Stimulated activated CD4-positive, alpha-beta T cell treated with anti-CD3 and anti-CD28 coated beads, Interleukin-2, amount 100 ng/mL, for 24 hours (primary cell): ENCODE data around the gene TRIO.

Experiments
- DNase-seq, 2 donors: peaks; one replicate each; pipeline ENCODE4 v3.0.0-alpha.2; 2020

TRIO gene

DNA sequence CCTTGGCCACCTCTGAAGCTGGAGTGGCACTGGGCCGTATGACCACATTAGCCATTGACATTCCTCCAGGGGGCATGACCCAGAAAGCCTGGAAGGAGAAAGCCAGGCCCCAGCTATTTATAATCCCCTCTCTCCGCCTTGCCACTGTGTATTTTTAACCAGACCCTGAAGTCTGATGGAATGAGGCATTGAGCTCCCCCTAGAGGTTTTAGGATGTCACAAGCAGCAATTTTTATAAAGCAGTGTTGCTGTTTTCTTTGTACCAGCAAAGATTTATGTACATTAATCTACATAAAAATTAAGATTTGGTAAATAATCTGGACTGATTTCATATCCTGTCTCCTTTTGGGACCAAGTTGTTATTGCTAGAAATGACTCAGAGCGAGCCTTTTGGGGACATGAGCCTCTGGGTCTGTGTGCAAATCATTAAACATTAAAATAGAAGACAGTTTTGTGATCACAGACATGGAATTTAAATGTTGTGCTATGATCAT, 127.1 kb downstream of the TRIO start:
- DNase-seq: no peak

DNA sequence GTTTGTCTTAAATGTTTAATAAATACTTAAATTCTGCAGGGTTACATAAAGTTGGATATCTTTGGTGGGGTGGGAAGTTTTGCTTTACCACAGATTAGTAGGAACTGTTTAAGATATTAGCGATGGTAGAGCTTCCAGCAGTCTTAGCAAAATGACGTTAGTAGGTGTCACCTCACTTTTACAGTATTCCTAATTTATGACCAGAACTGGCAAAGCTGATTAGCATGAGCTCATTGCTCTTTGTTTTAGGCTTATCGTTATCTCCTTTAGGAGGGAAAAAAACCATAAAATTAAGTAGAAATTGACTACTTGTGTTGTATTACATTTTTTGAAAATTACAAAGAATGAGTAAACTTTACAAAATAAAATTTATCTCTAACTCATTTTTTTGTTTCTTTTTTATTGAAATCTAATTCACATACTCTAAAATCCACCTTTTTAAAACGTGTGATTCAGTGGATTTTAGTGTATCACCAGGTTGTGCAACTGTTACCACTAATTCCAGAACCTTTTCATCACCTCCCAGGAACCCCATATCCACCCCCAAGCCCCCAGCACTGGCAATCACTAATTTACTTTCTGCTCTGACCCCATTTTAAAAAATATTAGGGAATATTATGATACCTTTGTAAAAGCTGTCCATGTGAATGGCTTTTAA, 129.5 kb downstream of the TRIO start:
- DNase-seq: no peak

DNA sequence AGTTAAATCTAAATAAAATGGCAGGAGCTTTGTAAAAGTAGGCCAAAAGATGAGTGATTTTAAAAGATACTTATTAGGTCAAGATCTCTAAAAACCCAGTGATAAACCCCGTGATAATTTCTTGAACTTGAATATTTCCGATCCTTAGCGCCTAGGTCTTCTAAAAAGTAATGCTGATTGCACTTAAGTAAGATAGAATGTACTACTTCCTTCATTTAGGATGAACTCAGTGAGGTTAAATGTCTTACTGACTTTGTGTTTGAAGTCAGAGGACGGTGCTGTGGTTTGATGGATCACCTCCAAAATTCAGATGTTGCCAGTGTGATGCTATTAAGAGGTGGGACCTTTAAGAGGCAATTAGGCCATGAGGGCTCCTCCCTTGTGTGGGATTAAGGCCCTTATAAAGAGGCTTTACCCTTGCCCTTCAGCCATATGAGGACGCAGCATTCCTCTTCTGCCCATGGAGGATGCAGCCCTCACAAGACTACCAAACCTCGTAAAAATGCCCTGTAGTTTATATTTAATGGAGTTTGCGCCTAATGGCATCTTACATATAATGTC, 130.1 kb downstream of the TRIO start:
- DNase-seq: no peak

DNA sequence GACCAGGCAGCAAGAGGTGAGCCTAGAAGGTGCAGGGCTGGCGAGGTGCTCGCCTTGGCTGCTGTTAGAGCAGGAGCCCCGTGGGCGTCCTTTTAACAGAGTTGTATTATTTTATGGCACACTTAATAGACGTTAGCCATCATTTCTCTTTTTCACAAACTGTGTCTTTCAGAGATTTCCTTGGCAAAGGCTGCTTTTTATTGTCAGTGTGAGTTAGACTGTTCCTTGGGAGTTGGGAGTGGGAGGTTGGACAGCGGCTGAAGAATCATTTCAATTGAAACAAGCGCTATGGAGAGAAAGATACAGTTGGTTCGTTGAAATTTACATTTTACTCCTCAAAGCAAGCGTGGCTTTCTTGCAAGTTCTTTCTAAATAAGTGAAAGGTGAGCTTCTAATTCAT, 133.2 kb downstream of the TRIO start:
- DNase-seq: no peak

DNA sequence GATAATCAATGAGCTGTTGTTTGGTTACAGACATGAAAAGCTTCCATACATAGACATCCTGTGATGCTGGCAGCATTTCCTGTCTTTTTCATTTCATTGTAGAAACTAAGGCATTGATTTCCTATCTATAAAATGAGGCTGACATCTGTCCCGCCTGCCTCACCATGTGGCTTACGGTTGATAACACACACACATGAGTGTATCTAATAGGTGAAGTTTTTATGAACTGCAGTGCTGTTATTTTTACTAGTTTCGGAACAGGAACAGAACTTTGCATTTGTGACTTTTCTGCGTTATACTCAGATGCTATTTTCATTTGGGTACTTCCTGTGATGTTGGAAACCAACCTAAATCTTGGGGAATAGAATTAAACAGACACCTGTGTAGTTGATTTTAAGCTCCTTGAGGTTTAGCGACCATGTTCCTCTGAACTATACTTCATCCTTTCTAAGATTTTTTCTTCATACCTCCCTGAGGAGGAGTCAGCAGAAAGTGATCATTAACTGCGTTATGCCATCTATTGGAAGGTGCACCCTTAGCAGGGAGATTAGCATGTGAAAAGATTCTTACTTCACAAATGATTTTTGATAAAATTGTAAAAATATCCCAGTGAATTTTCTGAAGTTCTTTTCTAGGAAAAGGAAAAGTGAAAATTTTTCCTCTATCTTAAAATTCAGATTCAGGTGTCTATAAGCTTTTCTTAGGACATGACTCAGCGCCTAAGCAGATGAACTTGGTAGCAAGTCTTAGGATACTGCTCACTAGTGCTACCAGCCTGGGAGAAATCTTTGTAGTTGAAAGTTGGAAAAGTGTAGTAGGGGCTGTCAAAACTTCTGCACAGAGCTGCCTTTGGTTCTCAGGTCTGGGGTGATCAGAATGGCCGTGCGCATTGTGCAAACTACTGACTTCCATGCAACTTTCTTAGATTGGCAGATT, 134.5 kb downstream of the TRIO start:
- no peak for DNase-seq

DNA sequence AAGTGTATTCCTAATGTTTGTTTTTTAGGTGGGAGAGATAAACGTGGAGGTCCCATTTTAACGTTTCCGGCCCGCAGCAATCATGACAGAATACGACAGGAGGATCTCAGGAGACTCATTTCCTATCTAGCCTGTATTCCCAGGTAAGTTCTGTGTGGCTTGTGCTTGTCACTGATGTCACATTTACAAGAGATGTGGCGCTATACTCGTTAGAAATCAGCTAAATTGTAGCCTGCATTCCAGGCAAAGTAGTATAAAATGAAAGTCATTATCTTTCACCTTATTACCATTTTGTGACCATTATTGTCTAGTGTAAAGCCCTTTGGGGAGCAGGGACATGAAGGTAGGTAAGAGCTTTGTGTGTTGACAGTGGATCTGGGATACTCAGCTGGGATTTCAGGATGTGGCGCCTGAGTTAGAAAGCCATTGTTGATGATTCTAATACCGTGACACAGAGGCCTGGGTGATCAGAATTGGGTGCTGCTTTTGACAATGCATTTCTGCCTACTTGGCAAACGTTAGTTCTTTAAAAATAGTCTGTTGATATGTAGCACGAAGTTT, 137.2 kb downstream of the TRIO start:
- no peak for DNase-seq

DNA sequence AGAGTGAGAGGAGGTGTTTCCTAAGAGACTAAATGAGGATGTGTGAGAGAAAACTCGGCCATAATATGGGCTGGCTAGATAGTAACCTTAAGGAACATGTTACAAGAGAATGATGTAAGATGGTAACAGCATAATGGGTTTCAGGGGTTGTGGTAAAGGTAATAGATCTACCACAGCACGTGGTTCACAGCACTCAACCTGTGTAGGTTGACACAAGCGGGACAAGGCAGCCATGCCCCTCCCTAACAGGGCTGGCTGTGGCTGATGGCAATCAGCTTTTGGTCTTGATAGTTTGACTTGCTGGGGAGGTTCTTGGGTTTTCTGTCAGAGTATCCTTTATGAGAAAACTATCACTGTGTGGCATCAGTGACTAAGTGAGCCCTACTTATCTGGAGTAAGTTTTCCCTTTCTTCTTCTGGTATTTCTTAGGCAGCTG, 138.6 kb downstream of the TRIO start:
- peak in 1 of 2 donors; percentile 8 for DNase-seq

DNA sequence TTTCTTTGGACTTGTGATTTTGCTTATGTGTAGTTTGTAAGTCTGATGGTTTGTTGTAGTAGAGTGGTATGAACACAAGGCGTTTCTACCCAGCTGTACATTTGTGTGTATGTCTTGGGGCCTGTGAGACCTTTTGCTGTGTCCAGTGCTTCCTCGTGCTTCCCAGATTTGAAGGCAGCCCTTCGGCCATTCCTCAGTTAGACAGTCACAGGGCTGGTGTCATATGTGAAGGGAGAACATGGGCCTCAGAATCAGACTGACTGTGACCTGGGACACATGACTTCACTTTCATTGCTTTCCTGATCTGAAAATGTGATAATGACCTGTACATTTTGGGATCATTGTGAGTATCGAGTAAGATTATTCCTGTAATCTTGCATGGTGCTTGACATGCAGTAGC, 140.0 kb downstream of the TRIO start:
- no peak for DNase-seq

DNA sequence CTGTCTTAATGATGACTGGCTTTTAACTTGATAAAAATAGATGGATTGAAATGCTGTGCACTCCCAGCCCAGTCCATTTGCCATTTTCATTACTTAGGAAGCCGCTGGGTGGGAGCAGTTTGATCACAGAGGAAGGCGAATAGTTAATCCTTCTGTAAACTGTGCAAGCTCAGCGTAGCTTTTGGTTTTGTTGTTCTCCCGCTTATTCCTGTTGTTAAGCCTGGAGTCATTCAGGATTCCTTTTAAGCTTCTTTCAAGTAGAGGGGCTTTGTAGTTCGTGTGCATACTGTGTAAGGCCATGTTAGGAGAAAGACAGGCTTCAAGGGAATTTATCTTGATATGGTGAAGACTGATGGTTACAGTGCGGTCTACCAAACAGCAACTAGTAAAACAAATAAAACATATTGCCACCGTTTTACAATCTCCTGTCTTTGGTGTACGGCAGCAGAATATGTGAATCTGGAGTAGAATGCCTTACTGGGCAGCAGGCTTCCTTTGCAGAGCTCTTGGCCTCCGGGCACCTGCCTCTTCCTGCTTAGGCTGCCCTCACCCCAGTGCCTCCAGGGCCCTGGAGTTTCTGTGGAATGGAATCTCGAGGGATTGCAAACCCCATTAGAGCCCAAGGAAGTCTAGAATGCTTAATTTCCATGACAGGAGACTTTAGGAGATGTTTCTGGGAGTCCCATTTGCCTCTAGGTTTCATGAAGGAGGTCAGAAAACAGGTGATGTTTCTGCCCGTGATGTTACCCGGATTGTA, 141.4 kb downstream of the TRIO start:
- no peak for DNase-seq

DNA sequence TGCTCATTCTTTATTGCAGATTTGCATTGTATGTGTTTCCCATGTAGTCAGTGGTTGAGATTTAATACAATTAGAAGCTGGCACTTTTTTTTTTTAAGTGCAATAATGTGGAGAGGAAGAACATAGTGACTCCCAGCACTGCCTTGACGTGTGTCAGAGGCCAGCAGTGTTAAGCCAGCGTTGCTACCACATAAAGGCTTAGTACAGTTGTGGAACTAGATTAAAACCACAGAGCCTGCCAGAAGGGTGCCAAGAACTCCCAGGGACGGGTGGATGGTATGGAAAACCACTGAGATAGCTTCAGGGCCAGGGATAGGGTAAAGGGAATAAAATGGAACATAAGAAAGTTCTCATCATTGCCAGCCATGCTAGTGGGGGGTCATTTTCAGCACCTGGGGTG, 142.9 kb downstream of the TRIO start:
- no peak for DNase-seq

DNA sequence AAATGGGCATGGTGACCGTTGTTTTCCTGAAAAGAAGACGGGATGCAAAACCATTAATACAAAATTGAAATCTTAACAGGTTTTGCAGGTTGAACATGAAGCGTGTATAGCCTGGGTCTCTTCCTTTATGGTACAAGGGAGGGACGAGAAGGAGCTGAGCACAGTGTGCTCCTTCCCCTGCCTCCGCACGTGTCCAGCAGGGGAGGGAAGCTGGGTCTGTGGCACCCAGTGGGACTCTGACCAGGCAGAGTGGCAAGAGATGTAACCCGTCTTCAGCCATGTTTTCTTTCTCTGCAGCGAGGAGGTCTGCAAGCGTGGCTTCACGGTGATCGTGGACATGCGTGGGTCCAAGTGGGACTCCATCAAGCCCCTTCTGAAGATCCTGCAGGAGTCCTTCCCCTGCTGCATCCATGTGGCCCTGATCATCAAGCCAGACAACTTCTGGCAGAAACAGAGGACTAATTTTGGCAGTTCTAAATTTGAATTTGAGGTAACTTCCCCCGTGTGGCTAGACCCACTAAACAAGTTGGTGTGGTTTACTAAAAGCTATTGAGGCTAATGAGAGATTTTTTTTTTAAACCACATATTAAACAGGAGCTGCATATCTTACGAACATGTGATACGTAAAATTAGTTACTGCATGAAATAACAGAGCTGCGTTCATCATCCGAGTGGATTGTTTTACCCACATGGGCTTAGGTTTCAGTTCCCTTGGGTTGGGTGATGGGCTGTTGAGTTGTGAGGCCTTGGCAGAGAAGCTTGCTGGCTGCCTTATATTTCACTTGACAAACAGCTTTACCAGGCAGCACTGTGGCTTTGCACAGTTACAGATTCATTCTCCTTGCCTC, 143.7 kb downstream of the TRIO start:
- no peak for DNase-seq

DNA sequence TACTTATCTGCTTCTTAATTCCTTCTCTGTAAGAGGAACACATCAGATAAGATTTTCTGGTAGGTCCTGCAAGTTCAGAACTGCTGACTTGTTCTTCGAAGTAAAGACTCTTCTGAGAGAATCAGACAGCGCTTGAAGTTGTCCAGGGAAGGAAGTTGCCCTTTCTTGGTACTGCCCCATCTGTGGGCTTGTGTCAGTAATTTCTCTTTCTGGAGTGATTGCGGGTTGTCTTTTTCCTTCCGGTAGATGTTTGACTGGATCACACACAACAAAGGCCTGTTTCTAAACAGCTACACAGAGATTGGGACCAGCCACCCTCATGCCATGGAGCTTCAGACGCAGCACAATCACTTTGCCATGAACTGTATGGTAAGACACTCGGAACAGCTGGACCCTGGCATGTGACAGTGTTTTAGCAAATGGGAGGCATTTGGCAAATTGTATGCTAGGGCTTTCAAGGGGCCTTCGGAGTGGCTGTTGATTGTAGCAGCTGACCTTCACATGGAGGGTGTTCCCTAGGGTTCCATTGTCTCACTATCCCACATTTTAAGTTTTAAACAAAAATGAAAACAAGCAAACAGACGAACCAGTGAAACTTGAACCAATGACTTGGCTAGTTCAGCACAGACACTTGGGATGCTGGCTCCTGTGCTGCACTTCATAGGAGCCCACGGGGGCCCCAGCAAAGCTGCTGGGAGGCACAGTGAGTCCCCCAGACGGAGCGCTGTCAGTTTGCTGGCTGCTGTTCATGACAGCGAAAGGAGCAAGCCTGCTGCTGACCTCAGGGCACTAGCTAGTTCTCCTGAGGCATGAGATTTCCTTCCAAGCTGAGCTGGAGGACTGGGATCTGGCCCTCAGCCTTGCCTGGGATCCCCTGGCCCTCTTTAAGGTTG, 149.9 kb downstream of the TRIO start:
- DNase-seq: no peak

DNA sequence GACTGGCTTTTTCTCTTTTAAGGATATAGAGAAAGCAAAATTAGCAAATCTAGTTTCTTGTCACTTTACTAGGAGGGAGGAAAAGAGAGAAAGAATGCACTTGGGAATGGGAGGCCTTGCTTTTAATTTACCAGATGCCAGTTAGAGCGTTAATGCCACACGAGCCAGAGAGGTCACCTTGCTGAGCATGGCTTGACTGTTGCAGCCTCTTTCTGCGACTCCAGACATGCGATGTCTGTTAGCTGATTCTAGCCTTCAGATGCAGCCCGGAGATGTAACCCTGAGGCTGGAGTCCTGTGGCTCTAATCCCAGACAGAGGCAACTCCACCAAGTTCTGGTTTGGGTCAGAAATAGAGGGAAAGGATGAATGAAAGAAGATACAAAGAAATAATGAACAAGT, 152.5 kb downstream of the TRIO start:
- DNase-seq: no peak

DNA sequence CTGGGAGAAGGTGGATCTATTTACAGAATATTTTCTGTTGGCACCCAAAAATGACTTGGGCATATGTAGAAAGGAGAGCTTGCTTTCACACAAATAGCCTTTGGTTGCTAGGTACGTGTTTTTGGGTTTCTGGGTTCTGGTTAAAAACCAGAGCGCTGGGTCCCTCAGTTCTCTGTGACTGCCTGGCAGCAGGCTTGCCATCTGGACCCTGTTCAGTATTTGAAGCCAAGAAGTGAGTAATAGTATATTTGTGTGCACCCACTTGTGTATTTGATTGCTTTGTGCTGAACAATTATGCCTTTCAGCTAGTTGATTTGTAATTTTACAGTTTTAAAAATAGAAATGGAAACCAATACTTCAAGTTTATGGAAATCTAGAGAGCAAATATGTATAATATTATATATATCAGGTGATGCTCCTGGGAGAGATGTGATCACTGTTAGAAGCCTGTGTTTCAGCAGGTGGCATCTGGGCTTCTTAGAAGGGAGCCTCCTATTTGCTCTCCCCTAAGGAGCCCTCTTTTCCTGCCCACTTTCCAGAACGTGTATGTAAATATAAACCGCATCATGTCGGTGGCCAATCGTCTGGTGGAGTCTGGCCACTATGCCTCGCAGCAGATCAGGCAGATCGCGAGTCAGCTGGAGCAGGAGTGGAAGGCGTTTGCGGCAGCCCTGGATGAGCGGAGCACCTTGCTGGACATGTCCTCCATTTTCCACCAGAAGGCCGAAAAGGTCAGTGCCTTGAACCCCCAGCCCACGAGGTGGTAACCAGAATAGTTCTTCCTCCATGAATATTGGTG, 153.6 kb downstream of the TRIO start:
- no peak for DNase-seq

DNA sequence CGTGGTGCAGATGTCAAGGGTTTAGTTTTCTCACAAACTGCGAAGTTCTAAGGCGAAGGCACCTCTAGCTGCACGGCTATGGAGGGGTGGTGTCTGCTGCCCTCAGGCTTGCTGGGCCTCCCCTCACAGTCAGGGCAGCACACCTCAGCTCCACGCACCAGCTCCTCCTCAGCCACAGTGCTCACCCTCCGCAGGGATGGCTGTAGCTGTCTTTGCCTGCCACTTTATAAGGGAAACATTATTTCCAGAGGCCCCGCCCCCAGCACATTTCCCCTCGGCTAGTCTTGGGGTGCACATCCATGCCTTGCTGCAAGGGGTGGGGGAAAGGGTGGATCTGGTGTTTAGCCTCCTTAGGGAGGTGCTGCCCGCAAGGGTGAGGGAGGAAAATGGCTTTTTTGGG, 154.6 kb downstream of the TRIO start:
- DNase-seq: no peak

DNA sequence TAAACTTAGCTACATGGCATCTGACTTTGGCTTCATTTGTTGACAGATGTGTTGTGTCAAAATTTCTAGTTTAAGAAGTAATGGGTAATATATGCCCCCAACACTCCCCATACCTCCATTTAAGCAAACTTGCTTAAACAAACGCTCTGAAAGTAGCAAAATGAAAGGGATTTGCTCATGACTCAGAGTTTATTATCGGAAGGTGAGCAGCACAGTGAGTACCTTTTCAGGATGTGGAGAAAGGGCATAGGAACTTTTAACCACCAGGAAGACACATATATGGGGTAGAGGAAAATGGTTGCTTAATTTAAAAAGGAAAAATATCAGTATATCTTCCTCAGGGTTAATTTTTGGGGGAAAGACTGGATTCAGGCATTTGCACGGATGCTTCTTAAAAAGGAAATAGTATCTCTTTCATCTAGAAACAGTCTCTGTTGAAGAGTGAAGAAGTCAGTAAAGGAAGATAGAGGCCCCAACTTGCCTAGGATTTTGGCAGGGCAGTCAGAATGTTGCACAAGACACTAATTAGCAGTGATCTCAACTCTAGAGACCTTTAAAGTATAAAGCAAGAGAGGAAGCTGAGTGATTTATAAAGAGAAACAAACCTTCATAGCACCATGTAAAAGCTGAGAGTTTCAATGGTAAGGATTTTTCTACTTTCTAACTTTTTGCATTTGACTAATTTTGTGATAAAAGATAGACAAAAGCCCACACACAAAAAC, 155.1 kb downstream of the TRIO start:
- no peak for DNase-seq

DNA sequence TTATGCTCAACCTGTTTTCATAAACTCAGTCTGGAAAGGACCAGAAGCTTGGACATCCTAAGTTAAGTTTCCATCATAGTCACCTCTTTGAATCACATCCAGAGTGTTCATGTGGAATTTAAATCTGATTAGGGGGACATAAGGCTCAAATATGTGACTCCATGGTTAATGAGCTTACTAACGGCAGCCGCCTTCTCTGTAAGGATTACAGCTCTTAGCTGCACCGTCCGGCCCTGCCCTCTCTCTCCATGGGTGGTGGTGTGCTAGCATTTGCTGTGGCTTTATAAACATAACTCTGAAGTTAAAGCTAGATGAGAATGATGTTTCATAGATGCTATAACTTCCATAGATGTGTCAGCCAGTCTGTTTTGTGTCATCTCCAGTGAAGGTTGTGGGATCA, 156.5 kb downstream of the TRIO start:
- DNase-seq: no peak

DNA sequence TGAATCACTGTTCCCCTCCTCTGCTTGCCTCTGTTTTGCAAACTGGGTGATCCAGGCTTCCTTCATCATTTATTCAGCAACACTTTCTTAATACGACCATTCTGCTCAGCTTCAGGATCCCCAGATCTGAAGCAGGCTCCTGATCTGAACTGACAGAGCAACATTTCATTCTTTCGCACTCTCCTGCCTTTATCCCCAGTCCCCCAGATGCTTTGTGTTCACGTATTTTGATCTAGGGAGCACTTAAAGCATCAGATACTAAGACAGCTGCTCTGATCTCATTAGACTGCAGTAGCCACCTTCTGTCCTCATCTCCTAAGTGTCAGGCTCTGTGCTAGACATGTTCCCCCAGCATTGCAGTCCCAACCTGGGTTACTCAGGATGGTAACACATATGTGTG, 158.0 kb downstream of the TRIO start:
- no peak for DNase-seq

DNA sequence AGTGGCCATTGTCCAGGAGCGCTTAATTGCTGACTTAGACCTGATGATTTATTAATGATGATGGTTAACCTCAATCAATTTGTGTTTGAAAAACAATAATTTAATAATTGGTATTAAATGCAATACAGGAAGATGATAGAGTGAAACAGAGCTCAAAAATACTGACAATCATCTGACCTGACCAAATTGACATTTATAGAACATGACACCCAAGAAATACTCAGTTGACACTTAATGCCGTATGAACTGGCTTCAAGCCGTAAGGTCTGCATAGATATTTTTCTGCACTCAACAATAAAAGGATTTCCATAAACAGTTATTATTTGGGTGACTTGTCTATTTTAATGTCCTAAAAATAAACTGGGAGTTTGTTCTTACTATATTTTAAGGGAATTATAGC, 159.2 kb downstream of the TRIO start:
- DNase-seq: no peak
